ENCODE data around the gene DSG3.

- TF ChIP-seq CTCF (conservative IDR thresholded peaks at IDR 0.05 in 1 of 2, IDR thresholded peaks at IDR 0.05 in 1 of 2; ENCODE audit: low read depth in 1 of 2, low read length in 2 of 2) (no peak), EZH2 (IDR thresholded peaks at IDR 0.05; ENCODE audit: low read length, missing control alignments) (no peak)
Measured at GRCh38 chr18:31420032-31420431, 27.5 kb upstream of the DSG3 start.
